ENCODE results near the gene BCLAF3.

DNA sequence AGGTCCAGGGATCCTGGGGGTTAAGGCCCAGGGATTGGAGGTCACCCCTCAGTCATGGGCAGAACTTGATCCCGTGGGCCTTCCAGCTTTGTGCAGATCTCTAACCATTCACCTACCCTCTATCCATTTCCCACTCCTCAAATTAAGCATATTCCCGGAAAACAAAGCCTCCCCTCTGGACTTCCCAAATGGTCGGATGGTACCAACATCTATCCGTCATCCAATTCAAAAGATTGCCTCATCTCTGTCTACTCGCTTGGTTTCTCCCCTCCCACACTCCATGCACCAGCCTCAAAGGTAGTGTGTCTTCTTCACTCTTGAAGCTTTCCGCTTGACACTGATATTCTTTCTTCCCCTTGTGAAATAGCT is 473 bp upstream of the BCLAF3 start:
- TF ChIP-seq, protein P1, sequence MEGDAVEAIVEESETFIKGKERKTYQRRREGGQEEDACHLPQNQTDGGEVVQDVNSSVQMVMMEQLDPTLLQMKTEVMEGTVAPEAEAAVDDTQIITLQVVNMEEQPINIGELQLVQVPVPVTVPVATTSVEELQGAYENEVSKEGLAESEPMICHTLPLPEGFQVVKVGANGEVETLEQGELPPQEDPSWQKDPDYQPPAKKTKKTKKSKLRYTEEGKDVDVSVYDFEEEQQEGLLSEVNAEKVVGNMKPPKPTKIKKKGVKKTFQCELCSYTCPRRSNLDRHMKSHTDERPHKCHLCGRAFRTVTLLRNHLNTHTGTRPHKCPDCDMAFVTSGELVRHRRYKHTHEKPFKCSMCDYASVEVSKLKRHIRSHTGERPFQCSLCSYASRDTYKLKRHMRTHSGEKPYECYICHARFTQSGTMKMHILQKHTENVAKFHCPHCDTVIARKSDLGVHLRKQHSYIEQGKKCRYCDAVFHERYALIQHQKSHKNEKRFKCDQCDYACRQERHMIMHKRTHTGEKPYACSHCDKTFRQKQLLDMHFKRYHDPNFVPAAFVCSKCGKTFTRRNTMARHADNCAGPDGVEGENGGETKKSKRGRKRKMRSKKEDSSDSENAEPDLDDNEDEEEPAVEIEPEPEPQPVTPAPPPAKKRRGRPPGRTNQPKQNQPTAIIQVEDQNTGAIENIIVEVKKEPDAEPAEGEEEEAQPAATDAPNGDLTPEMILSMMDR (IDR thresholded peaks at IDR 0.05) = no peak
- no peak for TF ChIP-seq EP300 (IDR thresholded peaks at IDR 0.05)
